Measurements from ENCODE around the gene GK2.

The GK2 gene

GRCh38 chr4:79408063-79408462 is at the start of gene GK2:
Gene GK2, minus strand, starts transcription at chr4:79408228. Its CDS starts 28 bp downstream, at chr4:79408200.
- no peak for DNase-seq (ENCODE audit: extremely low spot score, insufficient read length, low read depth)
- FAIRE-seq, result no peak

- no peak for FAIRE-seq
- DNase-seq (ENCODE audit: extremely low spot score, insufficient read length, low read depth), result no peak
Measured at GRCh38 chr4:79455216-79455615, 47.2 kb upstream of the GK2 start.

- FAIRE-seq, result no peak
- DNase-seq (ENCODE audit: extremely low spot score, insufficient read length, low read depth), result no peak
Measured at GRCh38 chr4:79454656-79455055, 46.6 kb upstream of the GK2 start.

- DNase-seq (ENCODE audit: extremely low spot score, insufficient read length, low read depth) (no peak), FAIRE-seq (no peak)
Measured at GRCh38 chr4:79450053-79450452, 42.0 kb upstream of the GK2 start.

- FAIRE-seq, result no peak
- no peak for DNase-seq (ENCODE audit: extremely low spot score, insufficient read length, low read depth)
Measured at GRCh38 chr4:79446145-79446544, 38.1 kb upstream of the GK2 start.

- DNase-seq (ENCODE audit: extremely low spot score, insufficient read length, low read depth) (no peak), FAIRE-seq (no peak)
Measured at GRCh38 chr4:79445371-79445781, 37.3 kb upstream of the GK2 start.

GRCh38 chr4:79442422-79442821 is 34.4 kb upstream of the GK2 start:
- DNase-seq (ENCODE audit: extremely low spot score, insufficient read length, low read depth) (no peak), FAIRE-seq (no peak)

- DNase-seq (ENCODE audit: extremely low spot score, insufficient read length, low read depth) (no peak), FAIRE-seq (no peak)
Measured at GRCh38 chr4:79439489-79439888, 31.5 kb upstream of the GK2 start.

GRCh38 chr4:79431839-79432238 is 23.8 kb upstream of the GK2 start:
- no peak for DNase-seq (ENCODE audit: extremely low spot score, insufficient read length, low read depth)
- FAIRE-seq, result no peak

- FAIRE-seq, result no peak
- DNase-seq (ENCODE audit: extremely low spot score, insufficient read length, low read depth), result no peak
Measured at GRCh38 chr4:79429113-79429903, 21.3 kb upstream of the GK2 start.

- no peak for FAIRE-seq
- no peak for DNase-seq (ENCODE audit: extremely low spot score, insufficient read length, low read depth)
Measured at GRCh38 chr4:79426989-79427388, 19.0 kb upstream of the GK2 start.

GRCh38 chr4:79425586-79425985 is 17.6 kb upstream of the GK2 start:
- no peak for DNase-seq (ENCODE audit: extremely low spot score, insufficient read length, low read depth)
- no peak for FAIRE-seq

- DNase-seq (ENCODE audit: extremely low spot score, insufficient read length, low read depth) (no peak), FAIRE-seq (no peak)
Measured at GRCh38 chr4:79421483-79421882, 13.5 kb upstream of the GK2 start.

- FAIRE-seq, result no peak
- no peak for DNase-seq (ENCODE audit: extremely low spot score, insufficient read length, low read depth)
Measured at GRCh38 chr4:79413886-79414285, 5.9 kb upstream of the GK2 start.

- no peak for DNase-seq (ENCODE audit: extremely low spot score, insufficient read length, low read depth)
Measured at GRCh38 chr4:79413032-79413885, 5.2 kb upstream of the GK2 start.

GRCh38 chr4:79404666-79405065 is 3.4 kb downstream of the GK2 start:
- no peak for FAIRE-seq
- DNase-seq (ENCODE audit: extremely low spot score, insufficient read length, low read depth), result no peak

More at GRCh38 chr4:79413032-79413885, 5.2 kb upstream of the GK2 start:
- FAIRE-seq, result no peak

- DNase-seq (ENCODE audit: extremely low spot score, insufficient read length, low read depth), result no peak
- no peak for FAIRE-seq
Measured at GRCh38 chr4:79403356-79403755, 4.7 kb downstream of the GK2 start.

GRCh38 chr4:79402332-79402851 is 5.6 kb downstream of the GK2 start:
- DNase-seq (ENCODE audit: extremely low spot score, insufficient read length, low read depth) (no peak), FAIRE-seq (no peak)

- DNase-seq (ENCODE audit: extremely low spot score, insufficient read length, low read depth), result no peak
- FAIRE-seq, result no peak
Measured at GRCh38 chr4:79399076-79399475, 9.0 kb downstream of the GK2 start.

- FAIRE-seq (no peak), DNase-seq (ENCODE audit: extremely low spot score, insufficient read length, low read depth) (no peak)
Measured at GRCh38 chr4:79397951-79398350, 10.1 kb downstream of the GK2 start.

- FAIRE-seq, result no peak
- no peak for DNase-seq (ENCODE audit: extremely low spot score, insufficient read length, low read depth)
Measured at GRCh38 chr4:79396794-79397193, 11.2 kb downstream of the GK2 start.
